ENCODE results near the gene SHQ1.

Gene SHQ1

DNA sequence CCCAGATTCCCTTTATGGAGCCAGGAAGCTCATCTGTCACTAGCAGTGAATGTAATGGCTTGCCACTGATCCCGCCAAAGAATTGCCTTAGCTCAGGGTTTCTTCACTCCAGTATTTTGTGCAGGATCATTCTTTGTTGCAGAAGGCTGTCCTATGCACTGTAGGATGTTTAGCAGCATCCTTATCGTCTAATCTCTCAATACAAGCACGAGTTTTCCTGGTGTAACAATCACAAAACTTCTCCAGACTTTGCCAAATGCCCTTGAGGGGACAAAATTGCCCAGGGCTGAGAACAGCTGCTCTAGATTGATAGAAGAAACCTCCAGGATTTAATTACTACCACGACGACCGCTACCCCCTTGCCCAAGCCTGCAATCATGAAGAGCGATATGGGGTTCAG lies 6.8 kb upstream of the SHQ1 start:
- in situ Hi-C loops (cut with MboI; ENCODE audit: low sequenced_read_pairs), result no loop called here

DNA sequence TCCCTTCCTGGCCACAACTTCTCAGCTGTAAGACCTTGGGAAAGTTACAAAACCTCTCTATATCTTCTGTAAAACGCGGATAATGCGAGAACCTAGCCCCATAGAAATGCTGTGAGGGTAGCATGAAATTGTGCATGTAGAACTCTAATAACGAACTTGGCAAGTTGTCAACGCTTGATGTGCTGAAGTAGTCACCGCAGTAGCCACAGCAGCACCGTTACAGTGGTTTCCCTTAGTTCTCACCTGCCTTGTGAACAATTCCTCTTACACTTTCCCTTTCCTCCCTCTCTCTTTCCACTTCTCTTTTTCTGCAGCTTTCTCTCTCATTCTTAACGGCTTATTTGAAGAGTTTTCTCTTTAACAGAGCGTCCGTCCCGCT lies 447 bp upstream of the SHQ1 start:
- in situ Hi-C loops (cut with MboI; ENCODE audit: low sequenced_read_pairs), result loop anchor here (25.0 kb wide), 1 partner anchor 1136 kb away; no protein-coding TSS in a partner anchor

DNA sequence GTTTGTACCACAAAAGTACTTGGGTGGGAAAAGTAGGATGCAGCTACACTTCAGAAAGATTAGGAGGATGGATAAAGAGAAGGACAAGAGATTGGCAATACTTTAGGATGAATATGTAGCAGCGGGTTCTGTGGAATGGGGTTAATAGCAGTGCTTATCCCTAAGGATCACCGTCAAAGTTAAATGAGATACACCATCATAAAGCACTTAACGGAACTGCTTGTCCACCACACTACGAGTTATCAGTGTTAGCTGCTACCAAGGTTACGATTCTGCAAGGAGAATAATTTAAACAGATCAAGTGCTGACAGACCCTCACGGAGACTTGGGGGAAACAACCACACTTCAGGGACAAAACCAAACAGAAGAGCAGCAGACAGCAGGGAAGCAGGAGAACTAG lies 963 bp downstream of the SHQ1 start:
- in situ Hi-C loops (cut with MboI; ENCODE audit: low sequenced_read_pairs), result loop anchor here (25.0 kb wide), 1 partner anchor 1135 kb away; no protein-coding TSS in a partner anchor

DNA sequence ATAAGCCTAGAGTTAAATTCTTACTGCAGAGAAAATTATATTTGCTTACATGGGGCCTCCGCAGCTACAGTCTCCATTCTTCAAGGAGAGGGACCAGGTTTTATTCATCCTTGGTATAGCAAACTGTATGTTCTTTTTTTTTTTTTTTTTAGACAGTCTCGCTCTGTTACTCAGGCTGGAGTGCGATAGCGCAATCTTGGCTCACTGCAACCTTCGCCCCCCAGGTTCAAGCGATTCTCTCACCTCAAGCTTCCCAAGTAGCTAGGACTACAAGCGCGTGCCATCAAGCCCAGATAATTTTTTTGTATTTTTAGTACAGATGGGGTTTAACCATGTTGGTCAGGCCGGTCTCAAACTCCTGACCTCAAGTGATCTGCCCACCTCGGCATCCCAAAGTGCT lies 2.1 kb downstream of the SHQ1 start:
- in situ Hi-C loops (cut with MboI; ENCODE audit: low sequenced_read_pairs), result loop anchor here (25.0 kb wide), 1 partner anchor 1134 kb away; no protein-coding TSS in a partner anchor

DNA sequence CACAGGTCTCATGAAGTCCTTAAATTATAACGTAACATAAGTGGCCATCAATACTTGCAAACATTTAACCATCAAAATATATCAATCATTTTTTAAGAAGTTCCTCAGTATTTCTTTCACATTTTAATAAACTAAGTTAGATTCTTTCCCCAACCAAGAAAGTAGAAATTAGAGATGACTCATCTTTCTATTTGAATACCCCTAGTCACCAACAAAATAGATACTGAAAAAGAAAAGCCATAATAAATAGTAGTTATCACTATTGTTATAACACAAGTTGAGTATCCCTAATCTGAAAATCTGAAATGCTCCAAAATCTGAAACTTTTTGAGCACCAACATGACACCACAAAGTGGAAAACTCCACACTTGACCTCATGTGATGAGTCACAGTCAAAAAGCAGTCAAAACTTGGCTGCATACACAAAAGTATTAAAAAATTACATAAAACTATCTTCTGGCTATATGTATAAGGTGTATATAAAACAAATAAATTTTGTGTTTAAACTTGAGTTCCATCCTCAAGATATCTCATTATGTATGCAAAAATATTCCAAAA lies 3.7 kb downstream of the SHQ1 start:
- in situ Hi-C loops (cut with MboI; ENCODE audit: low sequenced_read_pairs), result loop anchor here (25.0 kb wide), 1 partner anchor 1132 kb away; no protein-coding TSS in a partner anchor

DNA sequence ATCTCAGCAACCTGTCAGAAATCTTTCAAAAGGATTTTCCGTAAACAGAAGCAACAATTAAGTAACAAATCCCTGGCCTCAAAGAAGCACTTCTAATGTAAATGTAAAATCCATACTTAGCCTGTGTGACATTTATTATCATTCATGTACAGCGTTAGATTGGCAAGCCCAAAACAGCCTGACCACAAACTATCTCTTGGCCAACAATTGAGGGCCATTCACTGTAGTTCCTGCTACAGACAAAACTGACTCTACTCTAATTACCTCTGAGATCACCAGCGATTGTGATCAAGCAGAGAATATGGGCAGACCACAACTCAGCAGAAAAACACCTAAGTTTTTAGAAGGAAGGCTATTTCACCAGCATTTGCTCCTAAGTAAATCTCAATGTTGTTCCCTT lies 9.2 kb downstream of the SHQ1 start:
- in situ Hi-C loops (cut with MboI; ENCODE audit: low sequenced_read_pairs), result loop anchor here (25.0 kb wide), 1 partner anchor 1127 kb away; no protein-coding TSS in a partner anchor

DNA sequence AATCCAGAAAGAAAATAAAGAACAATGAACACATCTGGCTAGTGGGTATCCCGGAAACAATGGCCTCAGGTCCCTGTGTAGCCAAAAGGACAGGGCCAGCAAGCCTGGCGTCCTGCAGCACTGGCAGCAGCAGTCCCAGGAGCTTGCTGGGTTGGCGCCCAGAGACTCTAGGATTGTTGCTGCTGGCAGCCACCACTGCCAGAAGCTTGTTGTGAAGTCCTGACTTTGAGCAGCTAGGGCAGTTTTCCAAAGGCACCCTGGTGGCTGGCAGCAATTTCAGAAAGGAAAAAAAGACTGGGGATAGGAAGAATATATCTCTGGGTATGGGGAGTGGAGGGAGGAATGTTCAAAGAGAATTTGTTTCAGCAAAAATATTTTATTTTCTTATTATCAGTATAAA lies 11.3 kb downstream of the SHQ1 start:
- in situ Hi-C loops (cut with MboI; ENCODE audit: low sequenced_read_pairs), result loop anchor here (25.0 kb wide), 1 partner anchor 1125 kb away; no protein-coding TSS in a partner anchor

DNA sequence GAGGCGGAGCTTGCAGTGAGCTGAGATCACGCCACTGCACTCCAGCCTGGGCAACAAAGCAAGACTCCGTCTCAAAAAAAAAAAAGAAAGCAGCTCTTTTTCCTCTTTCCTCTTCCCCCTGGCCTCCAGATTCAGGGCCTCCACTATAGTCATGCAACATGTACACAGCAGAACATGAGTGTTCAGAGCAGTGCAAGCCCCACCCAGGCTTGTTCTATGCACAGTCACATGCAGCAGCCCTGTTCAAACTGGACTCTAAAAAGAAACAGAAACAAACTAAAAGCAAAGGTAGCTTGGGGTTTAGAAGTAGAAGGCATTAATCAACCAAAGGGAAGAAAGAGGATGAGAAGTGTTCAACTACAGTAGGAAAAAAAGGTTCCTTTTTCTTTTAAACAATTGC lies 11.8 kb downstream of the SHQ1 start:
- in situ Hi-C loops (cut with MboI; ENCODE audit: low sequenced_read_pairs), result loop anchor here (25.0 kb wide), 1 partner anchor 1124 kb away; no protein-coding TSS in a partner anchor

GRCh38 chr3:72830452-72831223 lies 17.6 kb downstream of the SHQ1 start:
- in situ Hi-C loops (cut with MboI; ENCODE audit: low sequenced_read_pairs), result loop anchor here (25.0 kb wide), 1 partner anchor 1118 kb away; no protein-coding TSS in a partner anchor

DNA sequence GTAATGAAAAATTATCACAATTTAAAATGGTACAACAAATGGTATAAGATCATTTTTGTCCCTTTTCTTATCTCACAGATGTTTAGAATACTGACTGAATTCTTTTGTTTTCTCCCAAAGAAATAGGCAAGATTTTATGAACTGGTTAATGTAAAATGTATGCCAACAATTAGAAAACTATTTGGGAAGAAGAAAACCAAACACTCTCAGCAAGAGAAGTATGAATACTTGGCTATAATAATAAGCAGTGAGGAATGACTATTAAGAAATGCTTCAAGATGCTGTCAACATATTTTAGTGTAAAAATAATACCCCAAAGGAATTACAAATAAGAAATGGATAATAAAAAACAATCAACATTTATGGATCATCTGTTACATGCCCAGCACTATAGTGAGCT lies 18.5 kb downstream of the SHQ1 start:
- in situ Hi-C loops (cut with MboI; ENCODE audit: low sequenced_read_pairs), result loop anchor here (25.0 kb wide), 1 partner anchor 1117 kb away; no protein-coding TSS in a partner anchor

- in situ Hi-C loops (cut with MboI; ENCODE audit: low sequenced_read_pairs), result no loop called here
These were observed 27.0 kb downstream of the SHQ1 start for GRCh38 chr3:72821161-72821781.

DNA sequence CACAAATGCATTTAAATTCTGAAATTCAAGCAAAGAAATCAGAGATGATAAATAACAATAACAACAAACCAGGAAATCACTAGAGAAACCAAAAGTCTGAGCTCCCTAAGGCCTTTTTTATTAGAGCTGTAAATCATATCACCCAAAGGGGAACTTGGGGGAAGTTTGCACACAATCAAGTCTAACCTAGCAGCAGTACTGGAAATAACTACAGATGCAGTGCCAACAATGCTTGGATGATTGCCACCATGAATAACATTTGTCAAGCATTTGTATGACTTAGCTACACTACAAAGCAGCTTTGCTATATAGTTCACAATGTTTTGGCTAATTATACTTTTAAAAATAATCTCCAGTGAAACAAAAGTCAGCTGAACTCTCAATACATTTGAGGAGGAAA lies 27.8 kb downstream of the SHQ1 start:
- in situ Hi-C loops (cut with MboI; ENCODE audit: low sequenced_read_pairs), result no loop called here

- in situ Hi-C loops (cut with MboI; ENCODE audit: low sequenced_read_pairs), result no loop called here
These were observed 29.3 kb downstream of the SHQ1 start for GRCh38 chr3:72818905-72819304.

DNA sequence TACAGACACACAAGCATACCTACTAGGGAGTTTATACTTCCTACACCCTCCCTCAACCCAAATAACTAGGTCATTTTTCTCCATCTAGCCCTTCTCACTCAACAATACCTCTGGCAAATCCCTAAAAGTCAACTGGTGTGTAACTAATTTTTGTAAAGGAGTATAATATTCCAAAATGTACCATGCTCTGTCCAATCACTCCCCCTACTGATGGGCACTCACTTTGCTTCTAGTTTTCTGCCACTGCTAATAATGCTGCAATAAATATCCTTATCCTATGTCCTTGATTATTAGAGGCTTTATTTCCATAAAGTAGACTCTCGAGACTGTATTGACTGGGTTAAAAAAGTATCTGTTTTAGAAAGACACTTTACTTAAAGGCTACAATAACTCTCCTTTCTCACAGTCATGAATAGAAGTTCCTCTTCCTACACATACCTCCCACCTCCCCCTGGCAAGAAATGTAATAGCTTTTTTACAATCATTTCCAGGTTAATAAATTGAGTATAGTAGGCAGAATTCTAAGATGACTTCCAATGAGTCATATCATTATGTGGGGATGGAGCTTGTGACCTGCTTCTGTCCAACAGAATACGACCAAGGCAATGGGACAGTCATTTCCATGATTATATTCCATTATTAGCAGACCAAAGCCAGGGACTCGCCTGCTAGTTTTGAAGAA lies 30.0 kb downstream of the SHQ1 start:
- in situ Hi-C loops (cut with MboI; ENCODE audit: low sequenced_read_pairs), result no loop called here

GRCh38 chr3:72816862-72817355 lies 31.3 kb downstream of the SHQ1 start:
- in situ Hi-C loops (cut with MboI; ENCODE audit: low sequenced_read_pairs), result no loop called here

DNA sequence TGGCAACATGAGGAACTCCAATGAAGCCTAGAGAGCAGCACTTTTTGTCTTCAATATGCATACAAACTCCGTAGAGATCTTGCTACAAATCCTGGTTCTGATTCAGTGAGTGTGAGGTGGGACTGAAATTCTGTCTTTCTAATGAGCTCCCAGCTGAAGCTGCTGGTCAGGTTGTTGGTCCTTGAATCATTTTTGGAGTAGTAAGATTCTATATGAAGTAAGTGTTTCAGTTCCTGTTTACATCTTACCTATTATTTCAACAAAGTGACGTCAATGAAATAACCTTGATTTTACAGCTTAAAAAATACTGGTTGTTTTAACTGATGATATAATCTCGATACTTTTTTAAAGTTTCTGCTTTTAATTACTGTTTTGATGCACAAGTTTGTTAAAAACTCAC lies 33.9 kb downstream of the SHQ1 start:
- in situ Hi-C loops (cut with MboI; ENCODE audit: low sequenced_read_pairs), result no loop called here

DNA sequence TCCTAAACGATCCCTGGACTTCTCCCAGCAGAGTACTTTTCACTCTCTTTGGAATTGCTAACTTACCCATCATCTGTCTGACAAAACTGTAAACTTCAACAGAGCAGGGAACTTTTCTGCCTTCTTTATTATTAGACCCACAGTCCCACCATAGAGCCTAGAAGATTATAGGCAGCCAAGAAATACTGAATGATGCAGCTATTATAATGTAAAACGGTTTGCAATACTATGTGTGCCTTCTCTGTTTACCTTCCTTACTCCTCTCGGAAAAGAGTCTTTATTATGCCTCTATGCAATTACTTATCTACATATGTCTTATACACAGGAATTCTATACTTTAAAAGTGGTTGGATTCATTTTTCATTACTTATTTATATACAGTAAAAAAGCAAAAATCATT lies 36.0 kb downstream of the SHQ1 start:
- in situ Hi-C loops (cut with MboI; ENCODE audit: low sequenced_read_pairs), result no loop called here

- in situ Hi-C loops (cut with MboI; ENCODE audit: low sequenced_read_pairs), result no loop called here
These were observed 36.7 kb downstream of the SHQ1 start for GRCh38 chr3:72811571-72811970.

DNA sequence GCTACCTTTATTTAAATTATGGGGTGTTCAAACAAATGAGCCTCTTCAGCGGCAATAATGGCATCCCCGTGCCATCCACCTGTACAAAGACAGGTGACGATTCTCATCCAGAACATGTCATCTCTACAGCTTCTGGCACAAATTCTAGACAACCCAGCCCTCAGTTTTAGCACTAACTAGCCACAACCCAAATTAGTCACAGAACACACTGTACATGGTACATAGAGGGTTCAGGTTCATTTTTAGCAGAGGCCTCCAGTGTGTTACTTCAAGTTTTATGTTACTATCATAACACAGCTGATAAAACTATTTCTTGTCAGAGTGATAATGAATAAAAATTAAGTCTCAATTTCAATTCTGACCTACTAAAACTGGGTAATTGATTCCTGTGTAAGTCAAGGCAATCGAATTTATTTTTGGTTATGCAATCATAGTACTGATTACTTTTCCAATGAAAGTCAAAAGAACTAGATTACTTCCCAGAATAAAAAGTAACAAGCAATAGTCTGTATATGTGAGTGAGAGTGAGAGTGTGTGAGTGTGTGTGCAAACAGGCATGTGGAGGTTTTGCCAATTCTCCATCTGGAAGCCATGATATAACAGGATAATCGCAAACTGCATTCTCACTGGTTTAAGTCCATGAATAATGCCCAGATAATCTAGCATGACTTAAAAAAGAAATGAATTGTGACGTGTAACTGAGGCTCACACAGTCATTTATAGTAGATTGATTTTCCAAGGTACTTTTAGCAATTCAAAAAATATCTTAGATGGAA lies 37.4 kb downstream of the SHQ1 start:
- in situ Hi-C loops (cut with MboI; ENCODE audit: low sequenced_read_pairs), result no loop called here

- in situ Hi-C loops (cut with MboI; ENCODE audit: low sequenced_read_pairs), result no loop called here
These were observed 38.2 kb downstream of the SHQ1 start for GRCh38 chr3:72810063-72810462.
